ENCODE data around the gene SLITRK5. TPM values are rescaled to one million over a fixed set of nuclear protein-coding genes. Genes with fewer than 3 reads are reported as not detected.

SLITRK5 gene
- total RNA-seq, 1 experiment from 2014 or later, result 1.3 TPM

DNA sequence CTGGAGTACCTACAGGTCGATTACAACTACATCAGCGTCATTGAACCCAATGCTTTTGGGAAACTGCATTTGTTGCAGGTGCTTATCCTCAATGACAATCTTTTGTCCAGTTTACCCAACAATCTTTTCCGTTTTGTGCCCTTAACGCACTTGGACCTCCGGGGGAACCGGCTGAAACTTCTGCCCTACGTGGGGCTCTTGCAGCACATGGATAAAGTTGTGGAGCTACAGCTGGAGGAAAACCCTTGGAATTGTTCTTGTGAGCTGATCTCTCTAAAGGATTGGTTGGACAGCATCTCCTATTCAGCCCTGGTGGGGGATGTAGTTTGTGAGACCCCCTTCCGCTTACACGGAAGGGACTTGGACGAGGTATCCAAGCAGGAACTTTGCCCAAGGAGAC is 4.7 kb downstream of the SLITRK5 start:
- no peak overlapping the region for H3K4me3 ChIP-seq (ENCODE audit: low read depth, low read length, poor library complexity, severe bottlenecking)
- H3K9me3 ChIP-seq (ENCODE audit: low read depth, low read length, poor library complexity, severe bottlenecking), result no peaks in the 10 kb centered on the region
- H3K36me3 ChIP-seq (ENCODE audit: insufficient read depth, low read length, poor library complexity, severe bottlenecking), result no peaks in the 10 kb centered on the region
- ChIA-PET POLR2A (ENCODE audit: low non-redundant PET) (no interaction called here), CTCF (no interaction called here)
- H3K27me3 ChIP-seq (replicated peaks; ENCODE audit: insufficient read depth, low read depth, low read length, poor library complexity), result peaks cover 22% of the 10 kb centered on the region
- intact Hi-C loops (cut with micrococcal nuclease; ENCODE audit: unreplicated experiment), result loop anchor here (10.0 kb wide), 1 partner anchor 309 kb away; no protein-coding TSS in a partner anchor
- peaks cover 4% of the 10 kb centered on the region for H3K4me1 ChIP-seq (ENCODE audit: insufficient read depth, low read length, poor library complexity, severe bottlenecking)
- DNase-seq (ENCODE audit: low spot score), result no peak
- TF ChIP-seq EZH2 (IDR thresholded peaks at IDR 0.05; ENCODE audit: borderline replicate concordance, low read depth, low read length, poor library complexity, severe bottlenecking), result no peak
- TF ChIP-seq, protein P1, sequence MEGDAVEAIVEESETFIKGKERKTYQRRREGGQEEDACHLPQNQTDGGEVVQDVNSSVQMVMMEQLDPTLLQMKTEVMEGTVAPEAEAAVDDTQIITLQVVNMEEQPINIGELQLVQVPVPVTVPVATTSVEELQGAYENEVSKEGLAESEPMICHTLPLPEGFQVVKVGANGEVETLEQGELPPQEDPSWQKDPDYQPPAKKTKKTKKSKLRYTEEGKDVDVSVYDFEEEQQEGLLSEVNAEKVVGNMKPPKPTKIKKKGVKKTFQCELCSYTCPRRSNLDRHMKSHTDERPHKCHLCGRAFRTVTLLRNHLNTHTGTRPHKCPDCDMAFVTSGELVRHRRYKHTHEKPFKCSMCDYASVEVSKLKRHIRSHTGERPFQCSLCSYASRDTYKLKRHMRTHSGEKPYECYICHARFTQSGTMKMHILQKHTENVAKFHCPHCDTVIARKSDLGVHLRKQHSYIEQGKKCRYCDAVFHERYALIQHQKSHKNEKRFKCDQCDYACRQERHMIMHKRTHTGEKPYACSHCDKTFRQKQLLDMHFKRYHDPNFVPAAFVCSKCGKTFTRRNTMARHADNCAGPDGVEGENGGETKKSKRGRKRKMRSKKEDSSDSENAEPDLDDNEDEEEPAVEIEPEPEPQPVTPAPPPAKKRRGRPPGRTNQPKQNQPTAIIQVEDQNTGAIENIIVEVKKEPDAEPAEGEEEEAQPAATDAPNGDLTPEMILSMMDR (conservative IDR thresholded peaks at IDR 0.05; ENCODE audit: low read depth, low read length), result no peak
- no peak overlapping the region for H3K27ac ChIP-seq (ENCODE audit: low read depth, low read length, poor library complexity, severe bottlenecking)
- no TSS peak for BruUV-seq (replicated peaks)

DNA sequence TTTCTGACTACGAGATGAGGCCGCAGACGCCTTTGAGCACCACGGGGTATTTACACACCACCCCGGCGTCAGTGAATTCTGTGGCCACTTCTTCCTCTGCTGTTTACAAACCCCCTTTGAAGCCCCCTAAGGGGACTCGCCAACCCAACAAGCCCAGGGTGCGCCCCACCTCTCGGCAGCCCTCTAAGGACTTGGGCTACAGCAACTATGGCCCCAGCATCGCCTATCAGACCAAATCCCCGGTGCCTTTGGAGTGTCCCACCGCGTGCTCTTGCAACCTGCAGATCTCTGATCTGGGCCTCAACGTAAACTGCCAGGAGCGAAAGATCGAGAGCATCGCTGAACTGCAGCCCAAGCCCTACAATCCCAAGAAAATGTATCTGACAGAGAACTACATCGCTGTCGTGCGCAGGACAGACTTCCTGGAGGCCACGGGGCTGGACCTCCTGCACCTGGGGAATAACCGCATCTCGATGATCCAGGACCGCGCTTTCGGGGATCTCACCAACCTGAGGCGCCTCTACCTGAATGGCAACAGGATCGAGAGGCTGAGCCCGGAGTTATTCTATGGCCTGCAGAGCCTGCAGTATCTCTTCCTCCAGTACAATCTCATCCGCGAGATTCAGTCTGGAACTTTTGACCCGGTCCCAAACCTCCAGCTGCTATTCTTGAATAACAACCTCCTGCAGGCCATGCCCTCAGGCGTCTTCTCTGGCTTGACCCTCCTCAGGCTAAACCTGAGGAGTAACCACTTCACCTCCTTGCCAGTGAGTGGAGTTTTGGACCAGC is 5.3 kb downstream of the SLITRK5 start:
- Histone ChIP-seq H3K4me3 (ENCODE audit: low read depth, low read length, poor library complexity, severe bottlenecking) (no peak overlapping the region), H3K36me3 (ENCODE audit: insufficient read depth, low read length, poor library complexity, severe bottlenecking) (no peaks in the 10 kb centered on the region), H3K4me1 (ENCODE audit: insufficient read depth, low read length, poor library complexity, severe bottlenecking) (peaks cover 4% of the 10 kb centered on the region), H3K27ac (ENCODE audit: low read depth, low read length, poor library complexity, severe bottlenecking) (no peak overlapping the region), H3K9me3 (ENCODE audit: low read depth, low read length, poor library complexity, severe bottlenecking) (no peaks in the 10 kb centered on the region), H3K27me3 (replicated peaks; ENCODE audit: insufficient read depth, low read depth, low read length, poor library complexity) (peaks cover 22% of the 10 kb centered on the region)
- DNase-seq (ENCODE audit: low spot score), result no peak
- ChIA-PET CTCF (no interaction called here), POLR2A (ENCODE audit: low non-redundant PET) (no interaction called here)
- intact Hi-C loops (cut with micrococcal nuclease; ENCODE audit: unreplicated experiment), result loop anchor here (10.0 kb wide), 1 partner anchor 308 kb away; no protein-coding TSS in a partner anchor
- TF ChIP-seq, protein P1 (conservative IDR thresholded peaks at IDR 0.05; ENCODE audit: low read depth, low read length), result no peak
- TF ChIP-seq EZH2 (IDR thresholded peaks at IDR 0.05; ENCODE audit: borderline replicate concordance, low read depth, low read length, poor library complexity, severe bottlenecking), result no peak
- BruUV-seq (replicated peaks), result no TSS peak

GRCh38 chr13:87677043-87677495 is 5.9 kb downstream of the SLITRK5 start:
- no peak for TF ChIP-seq EZH2 (IDR thresholded peaks at IDR 0.05; ENCODE audit: borderline replicate concordance, low read depth, low read length, poor library complexity, severe bottlenecking)
- TF ChIP-seq, protein P1 (conservative IDR thresholded peaks at IDR 0.05; ENCODE audit: low read depth, low read length), result no peak

More at GRCh38 chr13:87677043-87677495, 5.9 kb downstream of the SLITRK5 start:
- Histone ChIP-seq H3K36me3 (ENCODE audit: insufficient read depth, low read length, poor library complexity, severe bottlenecking) (no peaks in the 10 kb centered on the region), H3K4me1 (ENCODE audit: insufficient read depth, low read length, poor library complexity, severe bottlenecking) (peaks cover 4% of the 10 kb centered on the region), H3K9me3 (ENCODE audit: low read depth, low read length, poor library complexity, severe bottlenecking) (no peaks in the 10 kb centered on the region), H3K27me3 (replicated peaks; ENCODE audit: insufficient read depth, low read depth, low read length, poor library complexity) (peaks cover 22% of the 10 kb centered on the region), H3K27ac (ENCODE audit: low read depth, low read length, poor library complexity, severe bottlenecking) (no peak overlapping the region), H3K4me3 (ENCODE audit: low read depth, low read length, poor library complexity, severe bottlenecking) (peak overlapping the region; percentile 48)
- intact Hi-C loops (cut with micrococcal nuclease; ENCODE audit: unreplicated experiment), result loop anchor here (10.0 kb wide), 1 partner anchor 308 kb away; no protein-coding TSS in a partner anchor
- ChIA-PET CTCF (no interaction called here), POLR2A (ENCODE audit: low non-redundant PET) (no interaction called here)
- DNase-seq (ENCODE audit: low spot score), result no peak
- no TSS peak for BruUV-seq (replicated peaks)

Data from A673 (cell line).